Endothelial cell (in vitro differentiated cells): ENCODE data around the gene SMIM28. TPM values are rescaled to one million over a fixed set of nuclear protein-coding genes. Genes with fewer than 3 reads are reported as not detected.

Source experiments
- DNase-seq: peaks from one replicate; pipeline ENCODE4 v3.0.0; 2021; ENCODE audit warnings: low spot score
- H3K27ac Mint-ChIP-seq: one replicate; pipeline ENCODE4 v1.8.0; 2021; ENCODE audit warnings: mixed read lengths, inconsistent platforms; ENCODE audit not compliant: unreplicated experiment
- H3K27me3 Mint-ChIP-seq: one replicate; pipeline ENCODE4 v1.8.0; 2021; ENCODE audit warnings: mild to moderate bottlenecking, moderate library complexity, mixed read lengths, inconsistent platforms; ENCODE audit not compliant: unreplicated experiment
- H3K36me3 Mint-ChIP-seq: one replicate; pipeline ENCODE4 v1.8.0; 2021; ENCODE audit warnings: mild to moderate bottlenecking, low read depth, mixed read lengths, inconsistent platforms; ENCODE audit not compliant: unreplicated experiment
- H3K4me1 Mint-ChIP-seq: one replicate; pipeline ENCODE4 v1.8.0; 2021; ENCODE audit warnings: mild to moderate bottlenecking, mixed read lengths, inconsistent platforms; ENCODE audit not compliant: unreplicated experiment
- H3K4me3 Mint-ChIP-seq: one replicate; pipeline ENCODE4 v1.8.0; 2021; ENCODE audit warnings: mild to moderate bottlenecking, mixed read lengths, inconsistent platforms; ENCODE audit not compliant: unreplicated experiment
- H3K9me3 Mint-ChIP-seq: one replicate; pipeline ENCODE4 v1.8.0; 2021; ENCODE audit warnings: mixed read lengths, inconsistent platforms; ENCODE audit not compliant: unreplicated experiment
- total RNA-seq: library from RNA; stranded (reverse); fragmentation: NEBNext Ultra II Directional; extraction: Animal tissue kit (Norgen Biotek cat#: 25700); gene quantifications from one replicate; pipeline ENCODE4 v1.2.1, GENCODE V29; 2021; ENCODE audit not compliant: unreplicated experiment
- TF ChIP-seq, protein P1 (sequence below): fragments of 200-600 bp; sonication (generic); IDR thresholded peaks from one replicate; pipeline ENCODE4 v1.5.0; 2021; ENCODE audit warnings: antibody characterized with exemption; ENCODE audit not compliant: unreplicated experiment

SMIM28 gene
- total RNA-seq, 1 donor from 2014 or later, result not detected

DNA sequence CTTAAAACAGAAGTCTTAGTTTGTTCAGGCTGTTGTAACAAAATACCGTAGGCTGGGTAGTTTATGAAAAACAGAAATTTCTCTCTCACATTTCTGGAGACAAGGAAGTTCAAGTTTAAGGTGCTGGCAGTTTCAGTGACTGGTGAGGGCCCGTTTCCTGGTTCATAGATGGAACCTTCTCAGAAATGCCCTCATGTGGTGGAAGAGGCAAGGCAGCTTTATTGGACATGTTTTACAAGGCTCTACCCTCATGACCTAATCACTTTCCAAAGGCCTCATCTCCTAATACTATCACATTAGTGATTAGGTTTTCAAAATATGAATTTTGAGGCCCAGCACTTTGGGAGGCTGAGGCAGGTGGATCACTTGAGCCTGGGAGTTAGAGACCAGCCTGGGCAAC lies 28.7 kb downstream of the SMIM28 start:
- peak overlapping the region; percentile 25 for H3K27ac Mint-ChIP-seq
- H3K4me3 Mint-ChIP-seq, result no peak overlapping the region
- peaks cover 32% of the 10 kb centered on the region for H3K36me3 Mint-ChIP-seq
- H3K9me3 Mint-ChIP-seq, result no peaks in the 10 kb centered on the region
- TF ChIP-seq, protein P1, sequence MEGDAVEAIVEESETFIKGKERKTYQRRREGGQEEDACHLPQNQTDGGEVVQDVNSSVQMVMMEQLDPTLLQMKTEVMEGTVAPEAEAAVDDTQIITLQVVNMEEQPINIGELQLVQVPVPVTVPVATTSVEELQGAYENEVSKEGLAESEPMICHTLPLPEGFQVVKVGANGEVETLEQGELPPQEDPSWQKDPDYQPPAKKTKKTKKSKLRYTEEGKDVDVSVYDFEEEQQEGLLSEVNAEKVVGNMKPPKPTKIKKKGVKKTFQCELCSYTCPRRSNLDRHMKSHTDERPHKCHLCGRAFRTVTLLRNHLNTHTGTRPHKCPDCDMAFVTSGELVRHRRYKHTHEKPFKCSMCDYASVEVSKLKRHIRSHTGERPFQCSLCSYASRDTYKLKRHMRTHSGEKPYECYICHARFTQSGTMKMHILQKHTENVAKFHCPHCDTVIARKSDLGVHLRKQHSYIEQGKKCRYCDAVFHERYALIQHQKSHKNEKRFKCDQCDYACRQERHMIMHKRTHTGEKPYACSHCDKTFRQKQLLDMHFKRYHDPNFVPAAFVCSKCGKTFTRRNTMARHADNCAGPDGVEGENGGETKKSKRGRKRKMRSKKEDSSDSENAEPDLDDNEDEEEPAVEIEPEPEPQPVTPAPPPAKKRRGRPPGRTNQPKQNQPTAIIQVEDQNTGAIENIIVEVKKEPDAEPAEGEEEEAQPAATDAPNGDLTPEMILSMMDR, result no peak
- peaks cover 4% of the 10 kb centered on the region for H3K4me1 Mint-ChIP-seq
- DNase-seq, result no peak
- peaks cover 6% of the 10 kb centered on the region for H3K27me3 Mint-ChIP-seq

DNA sequence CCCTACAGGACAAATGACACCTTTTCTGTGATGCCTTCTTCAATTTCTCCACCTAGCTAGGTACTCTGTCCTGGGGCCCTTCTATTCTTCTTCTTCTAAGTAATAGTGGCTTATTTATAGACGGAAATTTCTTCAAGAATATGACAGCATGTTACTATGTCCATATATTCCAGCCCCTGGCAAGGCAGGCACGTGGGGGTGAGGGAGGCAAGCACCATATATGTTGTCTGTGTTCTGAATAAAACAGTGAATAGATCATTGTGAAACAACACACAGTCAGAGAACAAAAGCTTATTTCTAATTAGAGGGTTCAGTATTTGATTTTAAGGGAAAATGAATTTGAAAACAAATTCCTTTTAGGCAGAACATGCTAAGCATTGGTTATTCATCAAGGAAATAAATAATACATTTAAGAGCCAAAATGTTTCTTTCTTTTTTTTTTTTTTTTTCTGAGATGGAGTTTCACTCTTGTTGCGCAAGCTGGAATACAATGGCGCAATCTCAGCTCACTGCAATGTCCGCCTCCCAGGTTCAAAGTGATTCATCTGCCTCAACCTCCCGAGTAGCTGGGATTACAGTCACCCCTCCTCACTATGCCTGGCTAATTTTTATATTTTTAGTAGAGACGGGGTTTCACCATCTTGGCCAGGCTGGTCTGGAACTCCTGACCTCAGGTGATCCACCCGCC lies 32.5 kb downstream of the SMIM28 start:
- TF ChIP-seq, protein P1, result no peak
- Mint-ChIP-seq H3K27me3 (peaks cover 6% of the 10 kb centered on the region), H3K4me3 (no peak overlapping the region), H3K36me3 (peaks cover 50% of the 10 kb centered on the region), H3K27ac (no peak overlapping the region), H3K9me3 (no peaks in the 10 kb centered on the region), H3K4me1 (peaks cover 4% of the 10 kb centered on the region)
- no peak for DNase-seq

DNA sequence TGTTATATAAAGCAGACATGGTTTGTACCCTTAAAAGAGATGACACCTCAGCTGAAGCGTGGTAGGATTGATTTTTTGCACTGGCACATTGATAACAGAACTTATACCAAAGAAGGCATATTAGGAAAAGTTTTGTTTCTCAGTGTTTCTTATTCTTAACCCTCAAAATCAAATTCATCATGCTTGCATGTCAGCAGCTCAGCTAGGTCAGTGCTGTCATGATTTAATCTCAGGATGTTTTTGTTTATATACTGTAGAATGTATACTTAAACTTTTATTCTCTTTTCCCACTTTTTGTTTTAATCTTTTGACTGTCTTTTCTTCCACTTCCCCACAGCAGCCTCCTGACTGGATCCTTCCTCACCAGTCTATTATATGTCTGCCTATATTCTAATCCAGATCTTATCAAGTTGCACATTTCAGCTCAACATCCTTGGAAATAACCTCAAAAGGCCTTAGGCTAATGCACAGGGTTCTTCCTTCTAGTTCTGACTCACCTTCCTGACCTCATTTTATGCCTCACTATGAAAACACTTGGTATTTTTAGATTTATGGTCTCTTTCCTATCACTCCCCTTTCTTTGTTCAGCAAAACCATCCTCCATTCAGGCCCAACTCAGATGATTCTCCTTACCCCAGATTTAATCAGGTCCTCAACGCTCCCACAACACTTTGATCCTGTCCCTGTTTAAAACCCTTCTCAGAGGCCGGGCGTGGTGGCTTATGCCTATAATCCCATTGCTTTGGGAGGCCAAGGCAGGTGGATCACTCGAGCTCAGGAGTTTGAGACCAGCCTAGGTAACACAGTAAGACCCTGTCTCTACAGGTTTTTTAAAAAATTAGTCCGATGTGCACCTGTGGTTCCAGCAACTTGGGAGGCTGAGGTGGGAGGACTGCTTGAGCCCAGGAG lies 33.5 kb downstream of the SMIM28 start:
- H3K4me3 Mint-ChIP-seq, result no peak overlapping the region
- peaks cover 47% of the 10 kb centered on the region for H3K36me3 Mint-ChIP-seq
- H3K27me3 Mint-ChIP-seq, result peaks cover 5% of the 10 kb centered on the region
- TF ChIP-seq, protein P1, result no peak
- no peak overlapping the region for H3K27ac Mint-ChIP-seq
- H3K9me3 Mint-ChIP-seq, result no peaks in the 10 kb centered on the region
- peaks cover under 1% of the 10 kb centered on the region for H3K4me1 Mint-ChIP-seq
- DNase-seq, result no peak

DNA sequence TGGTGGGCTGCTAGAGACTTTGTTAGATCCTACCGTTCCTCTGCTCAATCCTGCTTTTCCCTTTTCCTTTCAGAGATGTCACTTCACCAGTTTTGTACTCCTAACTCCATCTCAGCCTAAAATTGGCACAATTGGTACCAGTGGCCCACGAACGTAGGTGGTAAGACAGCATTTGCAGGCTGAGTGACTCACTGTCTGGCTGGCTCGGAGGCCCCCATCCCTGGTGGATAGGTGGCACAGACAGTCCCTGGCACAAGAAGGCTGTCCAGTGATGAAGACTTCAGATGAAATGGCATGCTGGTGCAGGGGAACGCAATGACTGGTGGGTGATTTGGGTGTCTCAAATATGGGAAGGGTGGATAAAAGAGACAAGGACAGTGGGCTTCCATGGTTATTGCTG lies 37.4 kb downstream of the SMIM28 start:
- Mint-ChIP-seq H3K27ac (no peak overlapping the region), H3K4me3 (no peak overlapping the region), H3K4me1 (no peaks in the 10 kb centered on the region), H3K36me3 (peaks cover 28% of the 10 kb centered on the region), H3K27me3 (peaks cover 9% of the 10 kb centered on the region), H3K9me3 (no peaks in the 10 kb centered on the region)
- TF ChIP-seq, protein P1, result no peak
- no peak for DNase-seq

DNA sequence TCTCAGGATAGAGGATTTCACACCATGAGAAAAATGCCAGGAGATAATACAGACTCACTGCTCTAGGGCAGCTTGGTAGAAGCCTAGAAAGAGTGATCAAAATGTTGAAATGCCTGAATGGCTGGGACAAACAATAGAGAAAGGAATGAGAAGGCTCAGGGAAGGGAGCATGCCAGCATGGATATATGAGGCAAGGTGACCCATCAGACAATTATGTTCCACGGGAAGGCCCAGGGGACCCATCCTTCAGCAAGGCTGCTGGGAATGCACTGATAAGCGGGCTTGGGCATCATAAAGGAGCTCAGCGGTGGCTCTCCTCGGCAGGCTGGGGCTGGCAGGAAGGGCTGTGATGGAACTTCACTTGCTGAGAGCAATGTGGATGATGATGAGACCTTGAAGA lies 38.5 kb downstream of the SMIM28 start:
- no peak for DNase-seq
- H3K36me3 Mint-ChIP-seq, result peaks cover 27% of the 10 kb centered on the region
- H3K9me3 Mint-ChIP-seq, result no peaks in the 10 kb centered on the region

More for the DNA sequence above, 38.5 kb downstream of the SMIM28 start:
- H3K27ac Mint-ChIP-seq, result peak overlapping the region; percentile 37
- H3K4me1 Mint-ChIP-seq, result no peaks in the 10 kb centered on the region
- H3K27me3 Mint-ChIP-seq, result peaks cover 12% of the 10 kb centered on the region
- TF ChIP-seq, protein P1, result no peak
- H3K4me3 Mint-ChIP-seq, result no peak overlapping the region
